ENCODE data around the gene HAAO.

The HAAO gene

GRCh38 chr2:42828487-42829425 lies 36.4 kb upstream of the HAAO start:
- DNase-seq (peak; percentile 64 to 67 (median 64)), ATAC-seq (replicated peaks) (peak; percentile 93)
- H3K4me3 Mint-ChIP-seq: peak overlapping the region; percentile 48 to 71
- peaks cover 4% of the 10 kb centered on the region for H3K36me3 Mint-ChIP-seq (ENCODE audit: insufficient read depth)
- H3K4me1 Mint-ChIP-seq (ENCODE audit: low read depth in 2 of 2): peaks cover 12 to 17% of the 10 kb centered on the region in 2 donors
- H3K27me3 Mint-ChIP-seq: peaks cover 0 to 18% of the 10 kb centered on the region in 2 donors
- no peak overlapping the region for H3K27ac Mint-ChIP-seq
- no peaks in the 10 kb centered on the region for H3K9me3 Mint-ChIP-seq

- H3K9me3 Mint-ChIP-seq: no peaks in the 10 kb centered on the region
- H3K4me1 Mint-ChIP-seq (ENCODE audit: low read depth in 2 of 2): peaks cover 12 to 17% of the 10 kb centered on the region in 2 donors
- peaks cover 4% of the 10 kb centered on the region for H3K36me3 Mint-ChIP-seq (ENCODE audit: insufficient read depth)
- H3K4me3 Mint-ChIP-seq: peak overlapping the region; percentile 70 to 71
- peaks cover 0 to 18% of the 10 kb centered on the region in 2 donors for H3K27me3 Mint-ChIP-seq
- ATAC-seq (replicated peaks) (peak; percentile 83), DNase-seq (peak; percentile 74 to 77 (median 74))
- H3K27ac Mint-ChIP-seq: no peak overlapping the region
Observed at GRCh38 chr2:42827647-42828486, 35.5 kb upstream of the HAAO start.

- Mint-ChIP-seq H3K9me3 (no peaks in the 10 kb centered on the region), H3K27me3 (peaks cover 0 to 18% of the 10 kb centered on the region in 2 donors), H3K4me3 (no peak overlapping the region), H3K36me3 (ENCODE audit: insufficient read depth) (peaks cover 4% of the 10 kb centered on the region), H3K27ac (no peak overlapping the region), H3K4me1 (ENCODE audit: low read depth in 2 of 2) (peaks cover 12 to 17% of the 10 kb centered on the region in 2 donors)
- ATAC-seq (replicated peaks) (no peak), DNase-seq (no peak)
Observed at GRCh38 chr2:42826231-42826630, 33.8 kb upstream of the HAAO start.

- peaks cover 12 to 17% of the 10 kb centered on the region in 2 donors for H3K4me1 Mint-ChIP-seq (ENCODE audit: low read depth in 2 of 2)
- no peaks in the 10 kb centered on the region for H3K9me3 Mint-ChIP-seq
- no peak overlapping the region for H3K4me3 Mint-ChIP-seq
- DNase-seq (no peak), ATAC-seq (replicated peaks) (no peak)
- peaks cover 0 to 18% of the 10 kb centered on the region in 2 donors for H3K27me3 Mint-ChIP-seq
- H3K36me3 Mint-ChIP-seq (ENCODE audit: insufficient read depth): peaks cover 4% of the 10 kb centered on the region
- H3K27ac Mint-ChIP-seq: no peak overlapping the region
Observed at GRCh38 chr2:42824454-42824807, 32.0 kb upstream of the HAAO start.

- no peak overlapping the region for H3K27ac Mint-ChIP-seq
Observed at GRCh38 chr2:42823744-42824453, 31.5 kb upstream of the HAAO start.

GRCh38 chr2:42819160-42819559 lies 26.8 kb upstream of the HAAO start:
- Mint-ChIP-seq H3K9me3 (no peaks in the 10 kb centered on the region), H3K4me1 (ENCODE audit: low read depth in 2 of 2) (no peaks in the 10 kb centered on the region), H3K27me3 (no peaks in the 10 kb centered on the region), H3K4me3 (no peak overlapping the region), H3K27ac (no peak overlapping the region), H3K36me3 (ENCODE audit: insufficient read depth) (no peaks in the 10 kb centered on the region)
- ATAC-seq (replicated peaks) (no peak), DNase-seq (no peak)

More at GRCh38 chr2:42823744-42824453, 31.5 kb upstream of the HAAO start:
- DNase-seq (no peak), ATAC-seq (replicated peaks) (no peak)
- Mint-ChIP-seq H3K27me3 (peaks cover 0 to 18% of the 10 kb centered on the region in 2 donors), H3K4me1 (ENCODE audit: low read depth in 2 of 2) (peaks cover 10 to 14% of the 10 kb centered on the region in 2 donors), H3K4me3 (no peak overlapping the region), H3K9me3 (no peaks in the 10 kb centered on the region), H3K36me3 (ENCODE audit: insufficient read depth) (peaks cover 4% of the 10 kb centered on the region)

- no peak overlapping the region for H3K4me3 Mint-ChIP-seq
Observed at GRCh38 chr2:42815726-42816125, 23.3 kb upstream of the HAAO start.

GRCh38 chr2:42813763-42814162 lies 21.4 kb upstream of the HAAO start:
- Mint-ChIP-seq H3K27ac (no peak overlapping the region), H3K4me1 (ENCODE audit: low read depth in 2 of 2) (peaks cover 16 to 18% of the 10 kb centered on the region in 2 donors), H3K9me3 (no peaks in the 10 kb centered on the region), H3K36me3 (ENCODE audit: insufficient read depth) (peaks cover 29% of the 10 kb centered on the region), H3K27me3 (no peaks in the 10 kb centered on the region), H3K4me3 (no peak overlapping the region)
- ATAC-seq (replicated peaks) (no peak), DNase-seq (no peak)

More at GRCh38 chr2:42815726-42816125, 23.3 kb upstream of the HAAO start:
- no peak overlapping the region for H3K27ac Mint-ChIP-seq
- H3K27me3 Mint-ChIP-seq: no peaks in the 10 kb centered on the region
- H3K9me3 Mint-ChIP-seq: no peaks in the 10 kb centered on the region
- peaks cover 9% of the 10 kb centered on the region in 2 donors for H3K4me1 Mint-ChIP-seq (ENCODE audit: low read depth in 2 of 2)
- no peak for ATAC-seq (replicated peaks)
- DNase-seq: no peak
- peaks cover 13% of the 10 kb centered on the region for H3K36me3 Mint-ChIP-seq (ENCODE audit: insufficient read depth)

GRCh38 chr2:42812899-42813479 lies 20.6 kb upstream of the HAAO start:
- no peak for ATAC-seq (replicated peaks)
- H3K4me1 Mint-ChIP-seq (ENCODE audit: low read depth in 2 of 2): peaks cover 16 to 18% of the 10 kb centered on the region in 2 donors
- H3K36me3 Mint-ChIP-seq (ENCODE audit: insufficient read depth): peaks cover 29% of the 10 kb centered on the region
- DNase-seq: no peak
- peak overlapping the region; percentile 49 to 75 for H3K27ac Mint-ChIP-seq
- H3K9me3 Mint-ChIP-seq: no peaks in the 10 kb centered on the region
- no peaks in the 10 kb centered on the region for H3K27me3 Mint-ChIP-seq
- peak overlapping the region; percentile 51 to 97 for H3K4me3 Mint-ChIP-seq

GRCh38 chr2:42810971-42811811 lies 18.8 kb upstream of the HAAO start:
- Mint-ChIP-seq H3K9me3 (no peaks in the 10 kb centered on the region), H3K4me3 (peak overlapping the region; percentile 94 to 97), H3K36me3 (ENCODE audit: insufficient read depth) (peaks cover 29% of the 10 kb centered on the region), H3K27ac (peak overlapping the region; percentile 99), H3K27me3 (no peaks in the 10 kb centered on the region), H3K4me1 (ENCODE audit: low read depth in 2 of 2) (peaks cover 16 to 18% of the 10 kb centered on the region in 2 donors)
- ATAC-seq (replicated peaks) (peak; percentile 9), DNase-seq (peak in 2 of 3 experiments; percentile 21 to 32)

- peak overlapping the region; percentile 94 to 97 for H3K4me3 Mint-ChIP-seq
- peak overlapping the region; percentile 99 for H3K27ac Mint-ChIP-seq
- H3K4me1 Mint-ChIP-seq (ENCODE audit: low read depth in 2 of 2): peaks cover 16 to 18% of the 10 kb centered on the region in 2 donors
- peaks cover 29% of the 10 kb centered on the region for H3K36me3 Mint-ChIP-seq (ENCODE audit: insufficient read depth)
- DNase-seq (peak; percentile 95 to 99 (median 98)), ATAC-seq (replicated peaks) (peak; percentile 82)
- no peaks in the 10 kb centered on the region for H3K9me3 Mint-ChIP-seq
- H3K27me3 Mint-ChIP-seq: no peaks in the 10 kb centered on the region
Observed at GRCh38 chr2:42810121-42810970, 18.0 kb upstream of the HAAO start.
